RWPE2 (cell line): ENCODE data around the gene PPP1R15B.
A peak's percentile ranks its signal among the peaks of the same experiment; 100 is the strongest.

Experiments used
- ATAC-seq: fragments of 200-7000 bp; cut with Tn5 transposase; 3 replicates; pipeline ENCODE4 v1.9.1; 2021; ENCODE audit warnings: low read depth
- DNase-seq: peaks from one replicate; pipeline ENCODE4 v3.0.0-alpha.2; 2020; ENCODE audit warnings: low spot score
- H3K27ac ChIP-seq: fragments of 450-650 bp; 2 replicates; pipeline ENCODE4 v1.5.1; 2017; ENCODE audit warnings: mild to moderate bottlenecking; ENCODE audit not compliant: poor library complexity, severe bottlenecking
- H3K27me3 ChIP-seq: fragments of 250-450 bp; sonication (Bioruptor Pico); 2 replicates; pipeline ENCODE4 v1.5.1; 2021; ENCODE audit warnings: mild to moderate bottlenecking, moderate library complexity; ENCODE audit not compliant: insufficient read depth, poor library complexity, severe bottlenecking
- H3K36me3 ChIP-seq: fragments of 250-450 bp; sonication (Bioruptor Pico); 2 replicates; pipeline ENCODE4 v1.5.1; 2020; ENCODE audit warnings: low read depth, mild to moderate bottlenecking, moderate library complexity
- H3K4me1 ChIP-seq: fragments of 250-450 bp; sonication (Bioruptor Pico); 2 replicates; pipeline ENCODE4 v1.5.1; 2021; ENCODE audit warnings: mild to moderate bottlenecking, moderate library complexity; ENCODE audit not compliant: insufficient read depth, poor library complexity, severe bottlenecking
- H3K4me3 ChIP-seq: fragments of 250-450 bp; sonication (Bioruptor Pico); 2 replicates; pipeline ENCODE4 v1.5.1; 2021; ENCODE audit warnings: mild to moderate bottlenecking, moderate library complexity; ENCODE audit not compliant: severe bottlenecking
- H3K9me3 ChIP-seq: fragments of 250-450 bp; sonication (Bioruptor Pico); 2 replicates; pipeline ENCODE4 v1.5.1; 2021; ENCODE audit warnings: mild to moderate bottlenecking, moderate library complexity; ENCODE audit not compliant: severe bottlenecking
- TF ChIP-seq, protein P1 (sequence below): fragments of 450-650 bp; IDR thresholded peaks from one replicate; pipeline ENCODE4 v1.5.1; 2017; ENCODE audit warnings: mild to moderate bottlenecking, moderate library complexity; ENCODE audit not compliant: poor library complexity, severe bottlenecking

Gene PPP1R15B

DNA sequence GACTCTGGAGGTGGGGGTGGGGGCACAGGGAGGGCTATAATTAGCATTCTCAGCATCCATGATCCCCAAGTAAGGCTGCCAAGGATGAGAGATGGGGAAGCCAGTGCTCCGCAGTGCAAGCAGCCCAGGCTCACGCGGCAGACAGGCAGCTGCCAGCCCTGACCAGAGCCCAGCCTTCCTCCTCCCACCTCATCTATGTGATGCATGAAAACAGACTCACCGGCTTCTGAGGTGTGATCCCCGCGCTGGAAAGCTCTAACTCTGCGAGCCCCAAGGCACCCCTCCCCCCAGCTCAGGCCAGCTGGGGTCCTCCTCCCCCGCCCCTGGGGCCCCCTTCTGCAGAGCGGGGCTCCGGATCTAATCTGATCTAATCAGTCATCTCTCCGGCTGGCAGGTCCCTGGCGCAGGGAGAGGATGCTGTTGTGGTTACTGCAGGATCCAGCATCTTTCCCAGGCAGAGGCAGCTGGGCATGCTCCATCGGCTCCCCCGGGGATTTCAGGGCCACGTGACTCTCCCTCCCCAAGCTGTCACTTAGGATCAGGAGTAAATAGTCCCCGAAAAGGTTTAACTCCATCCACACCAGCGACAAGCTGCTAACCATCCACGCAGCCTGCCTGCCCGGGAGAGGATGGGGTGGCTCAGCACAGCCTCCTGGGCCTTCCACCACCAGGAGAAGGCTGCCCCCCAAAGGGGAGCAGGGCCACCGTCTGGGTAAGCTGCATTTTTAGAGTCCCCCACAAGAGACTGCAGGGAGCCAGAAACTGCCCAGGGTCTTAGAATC is 52.0 kb downstream of the PPP1R15B start, which contains the start of gene PLEKHA6:
TSS of gene PLEKHA6 (minus strand) at position 456 of the 782 bp plus-strand sequence. CDS start 86,202 bp downstream, outside the sequence.
- no peaks in the 10 kb centered on the region for H3K27me3 ChIP-seq

DNA sequence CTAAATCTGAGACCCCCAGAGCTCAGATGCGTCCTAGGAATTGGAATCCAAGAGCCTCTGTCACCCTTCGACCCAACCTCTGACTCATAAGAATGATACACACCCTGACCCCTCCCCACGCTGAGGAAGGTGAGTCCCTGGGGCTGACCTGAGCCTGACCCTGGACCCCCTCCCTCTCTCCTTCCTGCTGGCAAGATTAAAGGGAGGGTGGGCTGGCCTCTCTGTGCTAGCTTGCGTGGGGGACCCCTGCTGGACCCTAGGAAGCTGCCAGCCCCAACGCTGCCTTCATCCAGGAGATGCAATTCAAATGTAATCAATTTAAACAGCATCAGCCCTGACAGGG is 52.5 kb downstream of the PPP1R15B start:
- TF ChIP-seq, protein P1, sequence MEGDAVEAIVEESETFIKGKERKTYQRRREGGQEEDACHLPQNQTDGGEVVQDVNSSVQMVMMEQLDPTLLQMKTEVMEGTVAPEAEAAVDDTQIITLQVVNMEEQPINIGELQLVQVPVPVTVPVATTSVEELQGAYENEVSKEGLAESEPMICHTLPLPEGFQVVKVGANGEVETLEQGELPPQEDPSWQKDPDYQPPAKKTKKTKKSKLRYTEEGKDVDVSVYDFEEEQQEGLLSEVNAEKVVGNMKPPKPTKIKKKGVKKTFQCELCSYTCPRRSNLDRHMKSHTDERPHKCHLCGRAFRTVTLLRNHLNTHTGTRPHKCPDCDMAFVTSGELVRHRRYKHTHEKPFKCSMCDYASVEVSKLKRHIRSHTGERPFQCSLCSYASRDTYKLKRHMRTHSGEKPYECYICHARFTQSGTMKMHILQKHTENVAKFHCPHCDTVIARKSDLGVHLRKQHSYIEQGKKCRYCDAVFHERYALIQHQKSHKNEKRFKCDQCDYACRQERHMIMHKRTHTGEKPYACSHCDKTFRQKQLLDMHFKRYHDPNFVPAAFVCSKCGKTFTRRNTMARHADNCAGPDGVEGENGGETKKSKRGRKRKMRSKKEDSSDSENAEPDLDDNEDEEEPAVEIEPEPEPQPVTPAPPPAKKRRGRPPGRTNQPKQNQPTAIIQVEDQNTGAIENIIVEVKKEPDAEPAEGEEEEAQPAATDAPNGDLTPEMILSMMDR, result no peak
- H3K36me3 ChIP-seq, result no peaks in the 10 kb centered on the region
- H3K4me1 ChIP-seq, result no peaks in the 10 kb centered on the region
- no peak overlapping the region for H3K27ac ChIP-seq
- ATAC-seq (no peak), DNase-seq (no peak)
- H3K27me3 ChIP-seq, result no peaks in the 10 kb centered on the region
- H3K9me3 ChIP-seq, result no peaks in the 10 kb centered on the region
- no peak overlapping the region for H3K4me3 ChIP-seq

More for the DNA sequence above, 52.0 kb downstream of the PPP1R15B start, which contains the start of gene PLEKHA6:
- TF ChIP-seq, protein P1, result peak; percentile 36
- DNase-seq (no peak), ATAC-seq (peak; percentile 52)
- no peaks in the 10 kb centered on the region for H3K4me1 ChIP-seq
- H3K9me3 ChIP-seq, result no peaks in the 10 kb centered on the region
- H3K27ac ChIP-seq, result no peak within 1 kb of the TSS
- H3K4me3 ChIP-seq, result no peak within 1 kb of the TSS
- H3K36me3 ChIP-seq, result no peaks in the 10 kb centered on the region

DNA sequence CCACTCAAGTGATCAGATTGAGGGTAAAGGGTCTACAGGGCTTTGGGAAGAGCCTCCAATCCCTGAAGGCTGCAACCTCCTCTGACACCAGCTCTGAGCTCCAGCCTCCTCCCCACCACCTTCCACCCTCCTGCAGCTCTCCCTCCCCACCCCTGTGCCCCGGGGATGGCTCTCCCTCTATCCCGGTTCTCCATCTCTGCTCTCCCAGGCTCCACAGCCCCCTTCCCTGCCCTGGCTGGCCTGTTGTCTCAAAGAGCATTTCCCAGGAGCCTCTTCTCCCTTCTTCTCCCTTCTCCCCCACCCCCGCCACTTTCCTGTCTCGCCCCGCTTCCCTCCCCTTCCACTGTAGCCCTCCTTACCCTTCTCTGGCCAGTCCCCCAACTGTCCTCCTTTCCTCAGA is 53.0 kb downstream of the PPP1R15B start:
- TF ChIP-seq, protein P1, result no peak
- no peaks in the 10 kb centered on the region for H3K36me3 ChIP-seq
- no peak overlapping the region for H3K4me3 ChIP-seq
- ATAC-seq (no peak), DNase-seq (no peak)
- no peaks in the 10 kb centered on the region for H3K9me3 ChIP-seq
- H3K27me3 ChIP-seq, result no peaks in the 10 kb centered on the region
- H3K4me1 ChIP-seq, result no peaks in the 10 kb centered on the region
- H3K27ac ChIP-seq, result no peak overlapping the region

DNA sequence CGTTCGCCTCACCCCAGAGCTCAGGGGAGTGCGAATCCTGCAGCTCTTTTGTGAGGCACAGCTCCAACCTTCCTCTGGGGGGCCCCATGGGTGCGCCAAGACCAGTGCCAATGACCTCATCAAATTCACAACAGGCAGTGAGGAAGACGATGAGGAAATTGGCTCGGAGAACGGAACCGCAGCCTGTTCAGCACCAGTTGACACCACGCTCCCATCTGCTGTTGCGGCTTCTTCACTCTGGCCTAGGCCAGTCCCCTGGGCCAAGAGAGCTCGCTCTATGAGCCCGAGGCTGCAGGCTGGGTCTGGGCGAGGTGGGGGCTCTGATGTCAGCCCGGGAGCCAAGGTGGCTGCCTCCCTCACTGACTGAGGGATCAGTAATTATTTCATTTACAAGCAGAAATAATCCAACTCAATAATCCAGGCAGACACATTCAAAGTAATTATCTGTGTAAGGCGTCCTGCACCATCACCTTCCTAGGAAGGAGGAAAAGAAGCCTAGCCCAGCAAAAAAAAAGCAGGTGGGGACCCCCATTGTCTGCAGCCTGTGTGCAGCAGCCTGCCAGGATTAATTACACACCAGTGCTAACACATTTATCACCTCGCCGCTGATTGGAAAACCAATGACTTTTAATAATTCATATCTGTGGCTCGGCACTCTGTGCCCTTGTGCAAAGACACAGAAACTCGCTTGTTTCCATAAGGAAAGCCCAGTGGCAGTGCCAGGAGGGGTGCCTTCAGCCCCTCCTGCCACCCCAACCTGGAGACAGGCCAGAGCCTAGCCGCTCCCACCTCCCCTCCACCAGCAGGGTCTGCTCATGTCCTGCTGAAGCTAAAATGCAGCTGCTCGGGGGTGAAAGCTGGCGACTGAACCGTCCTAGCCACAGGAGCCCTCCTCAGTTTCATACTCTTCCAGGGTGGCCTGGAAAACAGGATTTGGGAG is 53.8 kb downstream of the PPP1R15B start:
- H3K27ac ChIP-seq, result no peak overlapping the region
- H3K4me3 ChIP-seq, result no peak overlapping the region
- ATAC-seq (no peak), DNase-seq (no peak)
- H3K36me3 ChIP-seq, result no peaks in the 10 kb centered on the region
- TF ChIP-seq, protein P1, result no peak
- H3K4me1 ChIP-seq, result no peaks in the 10 kb centered on the region
- H3K27me3 ChIP-seq, result no peaks in the 10 kb centered on the region
- no peaks in the 10 kb centered on the region for H3K9me3 ChIP-seq
